ENCODE results near the gene NADK2.

NADK2 gene

GRCh38 chr5:36267905-36268304 is 26.2 kb upstream of the NADK2 start:
- DNase-seq: no peak
- Mint-ChIP-seq H3K27me3 (peaks cover 26% of the 10 kb centered on the region), H3K9me3 (no peaks in the 10 kb centered on the region), H3K4me3 (no peak overlapping the region), H3K36me3 (no peaks in the 10 kb centered on the region), H3K27ac (no peak overlapping the region), H3K4me1 (no peaks in the 10 kb centered on the region)
- CTCF ChIA-PET: interaction anchor here (0.6 to 0.7 kb wide), 2 partner anchors 102 to 1180 kb away, joined by 3 to 4 read pairs; no protein-coding TSS in a partner anchor

- Mint-ChIP-seq H3K27me3 (peaks cover 30% of the 10 kb centered on the region), H3K4me3 (no peak overlapping the region), H3K4me1 (no peaks in the 10 kb centered on the region), H3K9me3 (no peaks in the 10 kb centered on the region), H3K36me3 (no peaks in the 10 kb centered on the region), H3K27ac (no peak overlapping the region)
- CTCF ChIA-PET: interaction anchor here (0.7 to 3.3 kb wide), 10 partner anchors 9 to 242 kb away, joined by 3 to 17 read pairs (median 7); no protein-coding TSS in a partner anchor
- no peak for DNase-seq
Observed at GRCh38 chr5:36264202-36264760, 22.6 kb upstream of the NADK2 start.

GRCh38 chr5:36261186-36261585 is 19.5 kb upstream of the NADK2 start:
- CTCF ChIA-PET: interaction anchor here (1.5 kb wide), 1 partner anchor 17 kb away, joined by 3 read pairs; no protein-coding TSS in a partner anchor
- no peaks in the 10 kb centered on the region for H3K9me3 Mint-ChIP-seq
- no peaks in the 10 kb centered on the region for H3K4me1 Mint-ChIP-seq

DNA sequence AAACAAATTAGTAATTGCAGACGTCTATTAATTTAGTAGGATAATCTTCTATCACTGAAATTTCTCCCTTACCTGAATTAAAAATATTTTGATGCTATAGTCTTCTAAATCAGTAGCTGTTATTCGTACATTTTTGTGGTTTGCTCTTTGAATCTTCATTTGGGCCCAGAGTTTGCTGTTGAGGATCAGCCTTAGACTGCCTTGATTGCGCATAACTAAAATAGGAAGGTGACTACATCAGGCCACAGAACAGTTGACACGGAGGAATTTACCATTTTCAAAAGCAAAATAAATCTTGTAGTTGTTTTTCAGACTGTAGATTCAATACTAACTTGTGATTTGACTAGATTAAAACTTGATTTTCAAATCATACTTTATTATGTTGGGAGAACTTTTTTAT is 11.8 kb upstream of the NADK2 start:
- CTCF ChIA-PET: interaction anchor here (3.3 kb wide), 1 partner anchor 12 kb away, joined by 17 read pairs; no protein-coding TSS in a partner anchor

More at GRCh38 chr5:36261186-36261585, 19.5 kb upstream of the NADK2 start:
- H3K4me3 Mint-ChIP-seq: no peak overlapping the region
- no peak for DNase-seq
- H3K27ac Mint-ChIP-seq: no peak overlapping the region
- no peaks in the 10 kb centered on the region for H3K36me3 Mint-ChIP-seq
- H3K27me3 Mint-ChIP-seq: peaks cover 24% of the 10 kb centered on the region

GRCh38 chr5:36252722-36253365 is 11.1 kb upstream of the NADK2 start:
- no peak overlapping the region for H3K27ac Mint-ChIP-seq
- CTCF ChIA-PET: interaction anchor here (3.3 kb wide), 1 partner anchor 13 kb away, joined by 17 read pairs; no protein-coding TSS in a partner anchor

More for the DNA sequence above, 11.8 kb upstream of the NADK2 start:
- Mint-ChIP-seq H3K27ac (no peak overlapping the region), H3K27me3 (peaks cover 6% of the 10 kb centered on the region), H3K9me3 (no peaks in the 10 kb centered on the region), H3K36me3 (no peaks in the 10 kb centered on the region), H3K4me1 (no peaks in the 10 kb centered on the region), H3K4me3 (no peak overlapping the region)
- no peak for DNase-seq

GRCh38 chr5:36251218-36251617 is 9.5 kb upstream of the NADK2 start:
- CTCF ChIA-PET: interaction anchor here (1.4 to 3.3 kb wide), 2 partner anchors 10 to 15 kb away, joined by 5 to 17 read pairs; partner anchors contain the start of gene NADK2
- H3K36me3 Mint-ChIP-seq: no peaks in the 10 kb centered on the region
- no peak overlapping the region for H3K27ac Mint-ChIP-seq
- H3K4me3 Mint-ChIP-seq: no peak overlapping the region
- peaks cover 6% of the 10 kb centered on the region for H3K27me3 Mint-ChIP-seq
- H3K4me1 Mint-ChIP-seq: no peaks in the 10 kb centered on the region
- DNase-seq: no peak
- no peaks in the 10 kb centered on the region for H3K9me3 Mint-ChIP-seq

More at GRCh38 chr5:36252722-36253365, 11.1 kb upstream of the NADK2 start:
- H3K27me3 Mint-ChIP-seq: peaks cover 6% of the 10 kb centered on the region
- H3K4me3 Mint-ChIP-seq: no peak overlapping the region
- H3K4me1 Mint-ChIP-seq: no peaks in the 10 kb centered on the region
- no peaks in the 10 kb centered on the region for H3K9me3 Mint-ChIP-seq
- H3K36me3 Mint-ChIP-seq: no peaks in the 10 kb centered on the region
- no peak for DNase-seq

- H3K27me3 Mint-ChIP-seq: peaks cover 6% of the 10 kb centered on the region
- H3K4me1 Mint-ChIP-seq: no peaks in the 10 kb centered on the region
- DNase-seq: no peak
- no peak overlapping the region for H3K4me3 Mint-ChIP-seq
- no peak overlapping the region for H3K27ac Mint-ChIP-seq
- CTCF ChIA-PET: interaction anchor here (0.6 to 3.3 kb wide), 3 partner anchors 9 to 15 kb away, joined by 3 to 17 read pairs (median 5); partner anchors contain the start of gene NADK2
- H3K36me3 Mint-ChIP-seq: no peaks in the 10 kb centered on the region
- H3K9me3 Mint-ChIP-seq: no peaks in the 10 kb centered on the region
Observed at GRCh38 chr5:36250427-36250826, 8.7 kb upstream of the NADK2 start.

GRCh38 chr5:36246036-36246800 is 4.5 kb upstream of the NADK2 start:
- no peak for DNase-seq
- peaks cover 12% of the 10 kb centered on the region for H3K4me1 Mint-ChIP-seq
- H3K4me3 Mint-ChIP-seq: no peak overlapping the region
- no peak overlapping the region for H3K27ac Mint-ChIP-seq
- no peaks in the 10 kb centered on the region for H3K27me3 Mint-ChIP-seq
- H3K36me3 Mint-ChIP-seq: no peaks in the 10 kb centered on the region
- H3K9me3 Mint-ChIP-seq: no peaks in the 10 kb centered on the region
- CTCF ChIA-PET: no interaction called here

DNA sequence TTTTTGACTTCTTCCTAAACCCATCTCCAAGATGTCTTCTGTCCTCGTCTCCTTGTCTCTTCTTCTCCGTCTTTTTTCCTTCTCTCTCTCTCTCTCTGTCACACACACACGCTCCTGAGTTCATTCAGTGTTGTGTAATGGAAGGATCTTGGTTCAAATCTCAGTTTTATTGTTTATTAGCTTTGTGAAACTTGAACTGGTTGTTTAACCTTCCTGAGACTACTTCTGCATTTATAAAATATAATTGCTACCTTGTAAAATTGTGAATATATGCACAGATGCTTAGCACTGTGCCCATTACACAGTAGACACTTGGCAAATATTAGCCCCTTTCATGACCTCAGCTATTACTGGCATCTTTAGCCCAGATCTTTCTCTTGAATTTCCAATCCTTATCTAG is 2.4 kb upstream of the NADK2 start:
- H3K9me3 Mint-ChIP-seq: no peaks in the 10 kb centered on the region
- H3K27me3 Mint-ChIP-seq: no peaks in the 10 kb centered on the region
- peaks cover 28% of the 10 kb centered on the region for H3K4me1 Mint-ChIP-seq
- no peak overlapping the region for H3K27ac Mint-ChIP-seq
- H3K4me3 Mint-ChIP-seq: peak overlapping the region; percentile 81
- CTCF ChIA-PET: interaction anchor here (1.3 to 1.8 kb wide), 2 partner anchors 17 to 21 kb away, joined by 3 to 7 read pairs; no protein-coding TSS in a partner anchor
- DNase-seq: no peak
- H3K36me3 Mint-ChIP-seq: no peaks in the 10 kb centered on the region

GRCh38 chr5:36243653-36244052 is 1.9 kb upstream of the NADK2 start:
- Mint-ChIP-seq H3K27me3 (no peaks in the 10 kb centered on the region), H3K36me3 (no peaks in the 10 kb centered on the region), H3K27ac (no peak overlapping the region), H3K4me1 (peaks cover 31% of the 10 kb centered on the region), H3K4me3 (peak overlapping the region; percentile 81), H3K9me3 (no peaks in the 10 kb centered on the region)
- DNase-seq: no peak
- CTCF ChIA-PET: interaction anchor here (1.3 to 1.8 kb wide), 2 partner anchors 17 to 21 kb away, joined by 3 to 7 read pairs; no protein-coding TSS in a partner anchor

GRCh38 chr5:36242534-36243485 is 1.1 kb upstream of the NADK2 start:
- Mint-ChIP-seq H3K4me3 (peak overlapping the region; percentile 81), H3K27me3 (no peaks in the 10 kb centered on the region), H3K9me3 (no peaks in the 10 kb centered on the region), H3K4me1 (peaks cover 31% of the 10 kb centered on the region), H3K27ac (peak overlapping the region; percentile 81), H3K36me3 (no peaks in the 10 kb centered on the region)
- peak; percentile 27 for DNase-seq
- CTCF ChIA-PET: interaction anchor here (0.7 to 2.2 kb wide), 11 partner anchors 8 to 453 kb away, joined by 3 to 11 read pairs (median 5); partner anchors contain the start of gene RANBP3L

DNA sequence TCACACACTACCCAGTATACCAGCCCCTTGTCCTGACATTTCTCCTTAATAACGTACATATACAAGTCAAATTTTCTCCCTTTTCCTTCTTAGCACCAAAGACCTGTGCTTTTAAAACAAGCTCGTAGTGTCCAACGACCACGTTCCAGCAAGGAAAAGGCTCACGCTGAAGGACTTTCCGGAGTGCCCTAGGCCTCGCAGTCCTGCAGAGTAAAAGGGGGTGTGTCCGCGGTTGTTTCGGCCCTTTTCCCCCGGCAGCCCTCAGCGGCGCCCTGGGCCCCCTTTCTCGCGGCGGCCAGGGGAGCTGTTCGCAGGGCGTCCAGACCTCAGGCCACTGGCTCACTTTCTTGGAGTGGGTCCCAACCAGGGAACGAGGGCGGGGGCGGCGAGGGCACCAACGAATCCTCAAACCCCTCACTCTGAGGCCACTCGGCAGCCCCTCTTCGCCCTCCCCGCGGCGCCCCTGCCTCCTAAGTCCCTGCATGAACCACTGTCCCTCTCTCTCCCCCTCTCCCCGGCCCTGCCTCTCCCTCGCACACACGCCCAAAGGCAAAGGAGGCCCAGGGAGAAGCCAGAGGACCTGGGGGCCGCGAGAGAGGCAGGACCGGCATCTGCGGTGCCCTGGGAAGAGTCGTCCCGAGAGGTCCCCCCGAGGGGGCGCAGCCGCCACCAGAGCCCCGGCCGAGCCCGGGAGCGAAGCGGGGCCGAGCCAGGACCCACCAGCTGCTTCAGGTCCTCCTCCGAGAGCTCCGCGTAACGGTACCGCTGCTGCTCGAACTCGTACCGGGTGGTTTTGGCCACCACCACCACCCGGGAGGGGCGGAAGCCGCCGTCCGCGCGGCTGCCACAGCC is 720 bp downstream of the NADK2 start:
- H3K4me1 Mint-ChIP-seq: peaks cover 33% of the 10 kb centered on the region
- peak overlapping the region; percentile 75 for H3K27ac Mint-ChIP-seq
- DNase-seq: peak; percentile 45
- peak overlapping the region; percentile 77 for H3K4me3 Mint-ChIP-seq
- CTCF ChIA-PET: interaction anchor here (0.8 to 2.2 kb wide), 15 partner anchors 10 to 455 kb away, joined by 3 to 11 read pairs (median 5); partner anchors contain the start of gene RANBP3L
- H3K36me3 Mint-ChIP-seq: peaks cover 3% of the 10 kb centered on the region
- H3K9me3 Mint-ChIP-seq: no peaks in the 10 kb centered on the region
- no peaks in the 10 kb centered on the region for H3K27me3 Mint-ChIP-seq

Data from activated naive CD4-positive, alpha-beta T cell treated with anti-CD3 and anti-CD28 coated beads, Interleukin-2, amount 10 ng/mL, durations not matched to agents 7 days and 5 days (primary cell).